Measurements from ENCODE around the gene SLC19A2.

- TF ChIP-seq, protein P1, sequence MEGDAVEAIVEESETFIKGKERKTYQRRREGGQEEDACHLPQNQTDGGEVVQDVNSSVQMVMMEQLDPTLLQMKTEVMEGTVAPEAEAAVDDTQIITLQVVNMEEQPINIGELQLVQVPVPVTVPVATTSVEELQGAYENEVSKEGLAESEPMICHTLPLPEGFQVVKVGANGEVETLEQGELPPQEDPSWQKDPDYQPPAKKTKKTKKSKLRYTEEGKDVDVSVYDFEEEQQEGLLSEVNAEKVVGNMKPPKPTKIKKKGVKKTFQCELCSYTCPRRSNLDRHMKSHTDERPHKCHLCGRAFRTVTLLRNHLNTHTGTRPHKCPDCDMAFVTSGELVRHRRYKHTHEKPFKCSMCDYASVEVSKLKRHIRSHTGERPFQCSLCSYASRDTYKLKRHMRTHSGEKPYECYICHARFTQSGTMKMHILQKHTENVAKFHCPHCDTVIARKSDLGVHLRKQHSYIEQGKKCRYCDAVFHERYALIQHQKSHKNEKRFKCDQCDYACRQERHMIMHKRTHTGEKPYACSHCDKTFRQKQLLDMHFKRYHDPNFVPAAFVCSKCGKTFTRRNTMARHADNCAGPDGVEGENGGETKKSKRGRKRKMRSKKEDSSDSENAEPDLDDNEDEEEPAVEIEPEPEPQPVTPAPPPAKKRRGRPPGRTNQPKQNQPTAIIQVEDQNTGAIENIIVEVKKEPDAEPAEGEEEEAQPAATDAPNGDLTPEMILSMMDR (conservative IDR thresholded peaks at IDR 0.05; ENCODE audit: low read depth, low read length) = no peak
- no peak for TF ChIP-seq EZH2 (IDR thresholded peaks at IDR 0.05; ENCODE audit: borderline replicate concordance, low read depth, low read length, poor library complexity, severe bottlenecking)
Observed at GRCh38 chr1:169528215-169529067, 42.7 kb upstream of the SLC19A2 start.

Data from A673 (cell line).